ENCODE results near the gene SYTL4.

DNA sequence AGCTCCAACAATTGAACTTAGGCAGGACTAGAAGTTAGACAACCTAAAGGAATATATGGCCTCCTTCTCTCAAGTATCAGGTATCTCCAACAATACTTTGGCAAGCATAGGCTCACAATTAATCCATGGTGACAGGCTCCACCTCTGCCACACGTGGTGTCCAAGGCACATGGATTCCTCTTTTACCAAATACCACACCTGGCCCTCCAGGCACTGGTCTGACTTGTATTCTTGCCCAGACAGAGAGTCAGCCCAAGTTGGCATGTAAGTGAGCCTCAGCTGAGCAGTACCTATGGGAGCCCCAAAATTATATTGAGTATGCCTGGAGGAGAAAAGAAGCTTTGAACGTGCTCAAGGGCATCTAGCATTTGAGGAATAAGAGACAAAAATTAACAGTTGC lies 68.3 kb downstream of the SYTL4 start:
- TF ChIP-seq, protein P1, sequence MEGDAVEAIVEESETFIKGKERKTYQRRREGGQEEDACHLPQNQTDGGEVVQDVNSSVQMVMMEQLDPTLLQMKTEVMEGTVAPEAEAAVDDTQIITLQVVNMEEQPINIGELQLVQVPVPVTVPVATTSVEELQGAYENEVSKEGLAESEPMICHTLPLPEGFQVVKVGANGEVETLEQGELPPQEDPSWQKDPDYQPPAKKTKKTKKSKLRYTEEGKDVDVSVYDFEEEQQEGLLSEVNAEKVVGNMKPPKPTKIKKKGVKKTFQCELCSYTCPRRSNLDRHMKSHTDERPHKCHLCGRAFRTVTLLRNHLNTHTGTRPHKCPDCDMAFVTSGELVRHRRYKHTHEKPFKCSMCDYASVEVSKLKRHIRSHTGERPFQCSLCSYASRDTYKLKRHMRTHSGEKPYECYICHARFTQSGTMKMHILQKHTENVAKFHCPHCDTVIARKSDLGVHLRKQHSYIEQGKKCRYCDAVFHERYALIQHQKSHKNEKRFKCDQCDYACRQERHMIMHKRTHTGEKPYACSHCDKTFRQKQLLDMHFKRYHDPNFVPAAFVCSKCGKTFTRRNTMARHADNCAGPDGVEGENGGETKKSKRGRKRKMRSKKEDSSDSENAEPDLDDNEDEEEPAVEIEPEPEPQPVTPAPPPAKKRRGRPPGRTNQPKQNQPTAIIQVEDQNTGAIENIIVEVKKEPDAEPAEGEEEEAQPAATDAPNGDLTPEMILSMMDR (IDR thresholded peaks at IDR 0.05) = no peak
- TF ChIP-seq EP300 (IDR thresholded peaks at IDR 0.05) = no peak
